Measurements from ENCODE around the gene PRR19.

The PRR19 gene

GRCh38 chr19:42267644-42268141, 34.2 kb upstream of the PRR19 start:
- Histone ChIP-seq H3K4me2 (ENCODE audit: low read length) (peak overlapping the region; percentile 73), H3K4me3 (ENCODE audit: low read depth, low read length) (peak overlapping the region; percentile 63), H3K36me3 (ENCODE audit: control insufficient read depth in 1 of 2, insufficient read depth in 2 of 2, low read length in 2 of 2) (peaks cover 11% of the 10 kb centered on the region in 2 experiments), H4K12ac (ENCODE audit: low read depth, low read length) (peak overlapping the region; percentile 17), H3K27me3 (ENCODE audit: insufficient read depth, low read length) (no peaks in the 10 kb centered on the region), H3K27ac (ENCODE audit: low read depth, low read length) (peak overlapping the region; percentile 4), H3K14ac (ENCODE audit: low read length) (peak overlapping the region; percentile 38), H3K23ac (ENCODE audit: low read length) (no peak overlapping the region), H2AK5ac (ENCODE audit: low read length) (peak overlapping the region; percentile 2), H3K79me2 (ENCODE audit: control insufficient read depth, insufficient read depth, low read length, poor library complexity) (peaks cover 9% of the 10 kb centered on the region), H2BK5ac (ENCODE audit: low read depth, low read length, poor library complexity) (peak overlapping the region; percentile 60), H3K18ac (ENCODE audit: low read length) (peak overlapping the region; percentile 31), H3K4ac (ENCODE audit: low read depth, low read length) (no peak overlapping the region), H3K4me1 (ENCODE audit: control insufficient read depth in 1 of 2, insufficient read depth in 2 of 2, low read length in 2 of 2) (peaks cover 15 to 17% of the 10 kb centered on the region in 2 experiments), H3K79me1 (ENCODE audit: low read length) (peaks cover 18% of the 10 kb centered on the region), H4K8ac (ENCODE audit: low read depth, low read length) (peak overlapping the region; percentile 56), H2BK12ac (ENCODE audit: low read length) (peak overlapping the region; percentile 11), H2BK120ac (ENCODE audit: insufficient read depth, low read length, poor library complexity) (peak overlapping the region; percentile 44), H3K9me3 (ENCODE audit: insufficient read depth, low read depth, low read length) (peaks cover 3% of the 10 kb centered on the region), H2AFZ (ENCODE audit: insufficient read depth, low read length, poor library complexity) (peak overlapping the region; percentile 97), H3K9ac (ENCODE audit: low read length) (peak overlapping the region; percentile 61), H4K91ac (ENCODE audit: low read depth, low read length) (peak overlapping the region; percentile 71)
- DNase-seq: peak; percentile 70 to 72
- no CpG with 5 or more reads among the region's 13 CpGs for WGBS (ENCODE audit: extremely low coverage, insufficient coverage, insufficient read length)

GRCh38 chr19:42268142-42268703, 33.7 kb upstream of the PRR19 start:
- no peaks in the 10 kb centered on the region for H3K27me3 ChIP-seq (ENCODE audit: insufficient read depth, low read length)
- peak overlapping the region; percentile 97 for H3K9ac ChIP-seq (ENCODE audit: low read length)
- DNase-seq: peak; percentile 99
- peak overlapping the region; percentile 73 for H3K4me2 ChIP-seq (ENCODE audit: low read length)
- peak overlapping the region; percentile 92 for H3K14ac ChIP-seq (ENCODE audit: low read length)
- H3K23ac ChIP-seq (ENCODE audit: low read length): no peak overlapping the region
- H2BK12ac ChIP-seq (ENCODE audit: low read length): peak overlapping the region; percentile 85
- H3K79me2 ChIP-seq (ENCODE audit: control insufficient read depth, insufficient read depth, low read length, poor library complexity): peaks cover 9% of the 10 kb centered on the region
- H2BK120ac ChIP-seq (ENCODE audit: insufficient read depth, low read length, poor library complexity): peak overlapping the region; percentile 99
- H3K36me3 ChIP-seq (ENCODE audit: control insufficient read depth in 1 of 2, insufficient read depth in 2 of 2, low read length in 2 of 2): peaks cover 16 to 17% of the 10 kb centered on the region in 2 experiments
- no peak overlapping the region for H2AK5ac ChIP-seq (ENCODE audit: low read length)
- H3K4me1 ChIP-seq (ENCODE audit: control insufficient read depth in 1 of 2, insufficient read depth in 2 of 2, low read length in 2 of 2): peaks cover 15 to 17% of the 10 kb centered on the region in 2 experiments
- H4K91ac ChIP-seq (ENCODE audit: low read depth, low read length): peak overlapping the region; percentile 99
- peak overlapping the region; percentile 98 for H2BK5ac ChIP-seq (ENCODE audit: low read depth, low read length, poor library complexity)
- H3K9me3 ChIP-seq (ENCODE audit: insufficient read depth, low read depth, low read length): peaks cover 3% of the 10 kb centered on the region
- H3K27ac ChIP-seq (ENCODE audit: low read depth, low read length): peak overlapping the region; percentile 95
- peak overlapping the region; percentile 83 for H4K12ac ChIP-seq (ENCODE audit: low read depth, low read length)
- H2AFZ ChIP-seq (ENCODE audit: insufficient read depth, low read length, poor library complexity): peak overlapping the region; percentile 97
- peak overlapping the region; percentile 83 for H3K4me3 ChIP-seq (ENCODE audit: low read depth, low read length)
- H3K4ac ChIP-seq (ENCODE audit: low read depth, low read length): peak overlapping the region; percentile 77
- H4K8ac ChIP-seq (ENCODE audit: low read depth, low read length): peak overlapping the region; percentile 91
- H3K79me1 ChIP-seq (ENCODE audit: low read length): peaks cover 18% of the 10 kb centered on the region
- no CpG with 5 or more reads among the region's 46 CpGs for whole genome bisulfite sequencing (ENCODE audit: extremely low coverage, insufficient coverage, insufficient read length)
- H3K18ac ChIP-seq (ENCODE audit: low read length): peak overlapping the region; percentile 97

- peak within 1 kb of the TSS; percentile 73 for H3K4me2 ChIP-seq (ENCODE audit: low read length)
- H3K4me3 ChIP-seq (ENCODE audit: low read depth, low read length): peak within 1 kb of the TSS; percentile 83
- H3K23ac ChIP-seq (ENCODE audit: low read length): no peak within 1 kb of the TSS
- peaks cover 9% of the 10 kb centered on the region for H3K79me2 ChIP-seq (ENCODE audit: control insufficient read depth, insufficient read depth, low read length, poor library complexity)
- H3K18ac ChIP-seq (ENCODE audit: low read length): peak within 1 kb of the TSS; percentile 97
- H3K9ac ChIP-seq (ENCODE audit: low read length): peak within 1 kb of the TSS; percentile 97
- peaks cover 15 to 17% of the 10 kb centered on the region in 2 experiments for H3K4me1 ChIP-seq (ENCODE audit: control insufficient read depth in 1 of 2, insufficient read depth in 2 of 2, low read length in 2 of 2)
- peak within 1 kb of the TSS; percentile 99 for H4K91ac ChIP-seq (ENCODE audit: low read depth, low read length)
- DNase-seq: peak; percentile 100
- H4K12ac ChIP-seq (ENCODE audit: low read depth, low read length): peak within 1 kb of the TSS; percentile 83
- H3K27ac ChIP-seq (ENCODE audit: low read depth, low read length): peak within 1 kb of the TSS; percentile 95
- peaks cover 23% of the 10 kb centered on the region in 2 experiments for H3K36me3 ChIP-seq (ENCODE audit: control insufficient read depth in 1 of 2, insufficient read depth in 2 of 2, low read length in 2 of 2)
- peaks cover 3% of the 10 kb centered on the region for H3K9me3 ChIP-seq (ENCODE audit: insufficient read depth, low read depth, low read length)
- peaks cover 18% of the 10 kb centered on the region for H3K79me1 ChIP-seq (ENCODE audit: low read length)
- H3K14ac ChIP-seq (ENCODE audit: low read length): peak within 1 kb of the TSS; percentile 92
- H4K8ac ChIP-seq (ENCODE audit: low read depth, low read length): peak within 1 kb of the TSS; percentile 91
- WGBS (ENCODE audit: extremely low coverage, insufficient coverage, insufficient read length): no CpG with 5 or more reads among the region's 52 CpGs
- H2BK120ac ChIP-seq (ENCODE audit: insufficient read depth, low read length, poor library complexity): peak within 1 kb of the TSS; percentile 99
- peak within 1 kb of the TSS; percentile 85 for H2AK5ac ChIP-seq (ENCODE audit: low read length)
- peak within 1 kb of the TSS; percentile 77 for H3K4ac ChIP-seq (ENCODE audit: low read depth, low read length)
- H3K27me3 ChIP-seq (ENCODE audit: insufficient read depth, low read length): no peaks in the 10 kb centered on the region
- peak within 1 kb of the TSS; percentile 94 for H2AFZ ChIP-seq (ENCODE audit: insufficient read depth, low read length, poor library complexity)
- H2BK12ac ChIP-seq (ENCODE audit: low read length): peak within 1 kb of the TSS; percentile 85
- peak within 1 kb of the TSS; percentile 98 for H2BK5ac ChIP-seq (ENCODE audit: low read depth, low read length, poor library complexity)
Observed at GRCh38 chr19:42268704-42269477, 33.0 kb upstream of the PRR19 start, which contains the start of gene CIC. TSS of gene CIC (plus strand) at chr19:42269252. CDS start at chr19:42271784, 2,532 bp downstream.

GRCh38 chr19:42269478-42270345, 32.2 kb upstream of the PRR19 start:
- peak overlapping the region; percentile 61 for H2BK5ac ChIP-seq (ENCODE audit: low read depth, low read length, poor library complexity)
- H2AFZ ChIP-seq (ENCODE audit: insufficient read depth, low read length, poor library complexity): no peak overlapping the region
- H4K91ac ChIP-seq (ENCODE audit: low read depth, low read length): peak overlapping the region; percentile 79
- peak overlapping the region; percentile 85 for H2AK5ac ChIP-seq (ENCODE audit: low read length)
- H4K12ac ChIP-seq (ENCODE audit: low read depth, low read length): peak overlapping the region; percentile 22
- peaks cover 9% of the 10 kb centered on the region for H3K79me2 ChIP-seq (ENCODE audit: control insufficient read depth, insufficient read depth, low read length, poor library complexity)
- WGBS (ENCODE audit: extremely low coverage, insufficient coverage, insufficient read length): no CpG with 5 or more reads among the region's 10 CpGs
- peaks cover 30 to 31% of the 10 kb centered on the region in 2 experiments for H3K36me3 ChIP-seq (ENCODE audit: control insufficient read depth in 1 of 2, insufficient read depth in 2 of 2, low read length in 2 of 2)
- peak overlapping the region; percentile 63 for H2BK12ac ChIP-seq (ENCODE audit: low read length)
- H3K9me3 ChIP-seq (ENCODE audit: insufficient read depth, low read depth, low read length): peaks cover 3% of the 10 kb centered on the region
- H2BK120ac ChIP-seq (ENCODE audit: insufficient read depth, low read length, poor library complexity): peak overlapping the region; percentile 20
- H4K8ac ChIP-seq (ENCODE audit: low read depth, low read length): peak overlapping the region; percentile 76
- H3K79me1 ChIP-seq (ENCODE audit: low read length): peaks cover 18% of the 10 kb centered on the region
- H3K9ac ChIP-seq (ENCODE audit: low read length): peak overlapping the region; percentile 35
- H3K23ac ChIP-seq (ENCODE audit: low read length): no peak overlapping the region
- H3K27me3 ChIP-seq (ENCODE audit: insufficient read depth, low read length): no peaks in the 10 kb centered on the region
- peak overlapping the region; percentile 55 for H3K14ac ChIP-seq (ENCODE audit: low read length)
- DNase-seq: no peak
- peak overlapping the region; percentile 70 for H3K4me2 ChIP-seq (ENCODE audit: low read length)
- peak overlapping the region; percentile 20 for H3K27ac ChIP-seq (ENCODE audit: low read depth, low read length)
- peak overlapping the region; percentile 37 for H3K18ac ChIP-seq (ENCODE audit: low read length)
- peaks cover 15 to 17% of the 10 kb centered on the region in 2 experiments for H3K4me1 ChIP-seq (ENCODE audit: control insufficient read depth in 1 of 2, insufficient read depth in 2 of 2, low read length in 2 of 2)
- H3K4me3 ChIP-seq (ENCODE audit: low read depth, low read length): peak overlapping the region; percentile 75
- H3K4ac ChIP-seq (ENCODE audit: low read depth, low read length): peak overlapping the region; percentile 46
